Small intestine (tissue), 7 donors: ENCODE results near the gene CFHR4. TPM values are rescaled to one million over a fixed set of nuclear protein-coding genes. Genes with fewer than 3 reads are reported as not detected.
"Not testable (repeated sequence)": the region's sequence is repeated elsewhere in the genome, so short reads cannot be mapped to it uniquely, and the experiment has no call there.

ENCODE experiments used
- DNase-seq, 2 donors: peaks; one replicate each; pipeline versions ENCODE4 v3.0.0 to v3.0.0-alpha.2; 2013
- FAIRE-seq: peaks from 2 replicates; lab custom pipeline; 2012; peaks lifted over from hg19 to GRCh38; lab: Jason Lieb, UNC
- H3K27ac ChIP-seq, 3 donors: one replicate each; pipeline ENCODE4 v1.5.1; 2013; ENCODE audit warnings: low read length in 2 of 3, mild to moderate bottlenecking in 2 of 3, control low read depth in 1 of 3, inconsistent platforms in 1 of 3, low read depth in 1 of 3, moderate library complexity in 1 of 3
- H3K27me3 ChIP-seq, 3 donors: one replicate each; pipeline ENCODE4 v1.6.1; 2013; ENCODE audit warnings: low read length in 3 of 3, inconsistent platforms in 1 of 3; ENCODE audit not compliant: control insufficient read depth in 3 of 3, insufficient read depth in 3 of 3
- H3K36me3 ChIP-seq, 3 donors: one replicate each; pipeline ENCODE4 v1.6.1; 2013; ENCODE audit warnings: low read length in 3 of 3, inconsistent platforms in 1 of 3, low read depth in 1 of 3, mild to moderate bottlenecking in 1 of 3, moderate library complexity in 1 of 3; ENCODE audit not compliant: control insufficient read depth in 3 of 3, insufficient read depth in 2 of 3
- H3K4me1 ChIP-seq, 3 donors: one replicate each; pipeline ENCODE4 v1.6.1; 2013; ENCODE audit warnings: low read length in 2 of 3, inconsistent platforms in 1 of 3, low read depth in 1 of 3, mild to moderate bottlenecking in 1 of 3, moderate library complexity in 1 of 3; ENCODE audit not compliant: control insufficient read depth in 3 of 3, insufficient read depth in 2 of 3
- H3K4me3 ChIP-seq, 3 donors: one replicate each; pipeline ENCODE4 v1.5.1; 2013; ENCODE audit warnings: low read length in 3 of 3, control low read depth in 1 of 3, inconsistent platforms in 1 of 3, low read depth in 1 of 3, mild to moderate bottlenecking in 1 of 3, moderate library complexity in 1 of 3
- H3K9me3 ChIP-seq, 2 donors: one replicate each; pipeline ENCODE4 v1.6.1; 2013; ENCODE audit warnings: low read depth in 1 of 2, low read length in 1 of 2; ENCODE audit not compliant: control insufficient read depth in 2 of 2, insufficient read depth in 1 of 2
- WGBS, 3 donors: extraction: QIAGEN DNeasy Blood & Tissue Kit; methylation state at CpG; one replicate each; pipeline ENCODE4 v1.1.7; 2013; 5-methylcytosine and 5-hydroxymethylcytosine counted together
- polyA plus RNA-seq, 4 donors: library from polyadenylated mRNA; stranded (reverse) in 3 of 4; unstranded in 1 of 4; fragments of 200-250 nt in 3 of 4; fragments of 120-200 nt in 1 of 4; gene quantifications; one replicate each; pipeline versions ENCODE4 v1.2.1 to v1.2.3, GENCODE V29; 2013
- donor health status: healthy with polysubstance abuse.
- donor health status: control.
- donor health status: control.
- donor health status: Bipolar disorder and iron deficiency.
- donor health status: healthy.

Gene CFHR4
- polyA plus RNA-seq, 4 donors: not detected

- no peak overlapping the region for H3K27ac ChIP-seq
- H3K4me1 ChIP-seq: no peaks in the 10 kb centered on the region
- no peaks in the 10 kb centered on the region for H3K9me3 ChIP-seq
- 97% methylated on average over 2 of the region's 2 CpGs for WGBS, 3 donors
- H3K4me3 ChIP-seq: no peak overlapping the region
- no peaks in the 10 kb centered on the region for H3K27me3 ChIP-seq
- DNase-seq (no peak), FAIRE-seq (no peak)
- no peaks in the 10 kb centered on the region for H3K36me3 ChIP-seq
These were observed 22.4 kb downstream of the CFHR4 start for GRCh38 chr1:196910215-196910614.

- not testable (repeated sequence) for FAIRE-seq
These were observed 24.4 kb downstream of the CFHR4 start for GRCh38 chr1:196912283-196912682.

GRCh38 chr1:196926839-196927238, 39.0 kb downstream of the CFHR4 start:
- H3K27ac ChIP-seq, H3K27me3 ChIP-seq, H3K4me1 ChIP-seq, H3K36me3 ChIP-seq, H3K4me3 ChIP-seq, DNase-seq, H3K9me3 ChIP-seq, FAIRE-seq: not testable (repeated sequence)
- WGBS, 3 donors: 59 to 84% (median 69%) methylated on average over 1 of the region's 1 CpG

More at GRCh38 chr1:196912283-196912682, 24.4 kb downstream of the CFHR4 start:
- DNase-seq, H3K36me3 ChIP-seq, H3K4me1 ChIP-seq, H3K27ac ChIP-seq, H3K27me3 ChIP-seq, H3K4me3 ChIP-seq, H3K9me3 ChIP-seq: not testable (repeated sequence)
- 44 to 64% (median 47%) methylated on average over 5 of the region's 5 CpGs for WGBS, 3 donors

DNA sequence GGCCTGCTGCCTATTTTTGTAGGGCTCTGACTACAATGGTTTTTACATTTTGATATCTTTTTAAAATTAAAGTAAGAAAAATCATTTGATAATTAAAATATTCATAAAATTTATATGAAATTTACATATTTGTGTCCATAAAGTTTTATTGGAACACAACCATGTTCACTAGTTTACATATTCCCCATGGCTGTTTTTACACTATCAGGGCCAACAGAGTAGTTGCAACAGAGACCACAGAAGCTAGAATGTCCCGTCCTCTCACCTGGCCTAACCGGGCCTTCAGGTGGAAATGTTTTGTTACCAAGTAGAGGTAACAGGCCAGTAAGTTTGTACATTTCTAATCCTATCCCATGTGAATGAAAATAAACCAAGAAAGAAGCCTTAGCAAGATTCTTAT, 45.0 kb downstream of the CFHR4 start:
- H3K27me3 ChIP-seq, H3K36me3 ChIP-seq, H3K27ac ChIP-seq, H3K4me3 ChIP-seq, DNase-seq, H3K9me3 ChIP-seq, H3K4me1 ChIP-seq, FAIRE-seq: not testable (repeated sequence)
- 91 to 94% (median 91%) methylated on average over 2 of the region's 2 CpGs for WGBS, 3 donors

GRCh38 chr1:196933531-196934189, 45.8 kb downstream of the CFHR4 start:
- H3K9me3 ChIP-seq: peaks cover 0 to 3% of the 10 kb centered on the region in 2 donors
- 90 to 92% (median 91%) methylated on average over 31 to 32 of the region's 32 CpGs for WGBS, 3 donors
- no peak overlapping the region for H3K4me3 ChIP-seq
- DNase-seq (no peak), FAIRE-seq (no peak)
- H3K36me3 ChIP-seq: no peaks in the 10 kb centered on the region
- H3K27ac ChIP-seq: no peak overlapping the region
- H3K4me1 ChIP-seq: no peaks in the 10 kb centered on the region
- H3K27me3 ChIP-seq: no peaks in the 10 kb centered on the region

DNA sequence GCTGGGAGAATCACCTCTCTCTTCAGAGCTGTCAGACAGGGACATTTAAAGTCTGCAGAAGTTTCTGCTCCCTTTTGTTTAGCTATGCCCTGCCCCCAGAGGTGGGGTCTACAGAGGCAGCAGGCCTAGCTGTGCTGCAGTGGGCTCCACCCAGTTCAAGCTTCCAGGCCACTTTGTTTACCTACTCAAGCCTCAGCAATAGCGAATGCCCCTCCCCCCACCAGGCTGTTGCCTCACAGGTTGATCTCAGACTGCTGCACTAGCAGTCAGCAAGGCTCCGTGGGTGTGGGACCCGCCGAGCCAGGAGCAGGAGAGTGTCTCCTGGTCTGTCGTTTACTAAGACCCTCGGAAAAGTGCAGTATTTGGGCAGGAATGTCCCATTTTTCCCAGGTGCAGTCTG, 53.6 kb downstream of the CFHR4 start:
- not testable (repeated sequence) for H3K4me1 ChIP-seq, DNase-seq, H3K36me3 ChIP-seq, H3K27me3 ChIP-seq, FAIRE-seq, H3K4me3 ChIP-seq, H3K9me3 ChIP-seq, H3K27ac ChIP-seq
- WGBS, 3 donors: 64 to 68% (median 65%) methylated on average over 6 of the region's 6 CpGs

DNA sequence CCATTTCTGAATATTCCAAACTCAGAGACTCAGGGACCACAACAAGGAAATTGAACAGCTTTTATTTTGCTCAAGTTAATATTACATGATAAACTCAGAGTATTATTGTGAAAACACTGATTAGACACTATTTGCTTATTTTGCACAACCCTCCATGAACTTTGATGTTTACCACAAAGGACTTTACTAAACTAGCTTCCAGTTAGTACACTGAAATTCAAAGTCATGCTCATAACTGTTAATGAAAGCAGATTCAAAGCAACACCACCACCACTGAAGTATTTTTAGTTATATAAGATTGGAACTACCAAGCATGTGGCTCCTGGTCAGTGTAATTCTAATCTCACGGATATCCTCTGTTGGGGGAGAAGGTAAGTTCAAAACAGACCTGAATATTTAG, 55.7 kb downstream of the CFHR4 start, which contains the start of gene CFHR2:
CFHR2 (plus strand) TSS at position 171 of the 400 bp plus-strand sequence; CDS start at position 314, 143 bp downstream.
- H3K4me1 ChIP-seq, H3K27me3 ChIP-seq, H3K36me3 ChIP-seq, H3K9me3 ChIP-seq, DNase-seq, H3K27ac ChIP-seq, H3K4me3 ChIP-seq: not testable (repeated sequence)
- FAIRE-seq: peak; percentile 59
- WGBS, 3 donors: no CpG with 5 or more reads among the region's 1 CpG

DNA sequence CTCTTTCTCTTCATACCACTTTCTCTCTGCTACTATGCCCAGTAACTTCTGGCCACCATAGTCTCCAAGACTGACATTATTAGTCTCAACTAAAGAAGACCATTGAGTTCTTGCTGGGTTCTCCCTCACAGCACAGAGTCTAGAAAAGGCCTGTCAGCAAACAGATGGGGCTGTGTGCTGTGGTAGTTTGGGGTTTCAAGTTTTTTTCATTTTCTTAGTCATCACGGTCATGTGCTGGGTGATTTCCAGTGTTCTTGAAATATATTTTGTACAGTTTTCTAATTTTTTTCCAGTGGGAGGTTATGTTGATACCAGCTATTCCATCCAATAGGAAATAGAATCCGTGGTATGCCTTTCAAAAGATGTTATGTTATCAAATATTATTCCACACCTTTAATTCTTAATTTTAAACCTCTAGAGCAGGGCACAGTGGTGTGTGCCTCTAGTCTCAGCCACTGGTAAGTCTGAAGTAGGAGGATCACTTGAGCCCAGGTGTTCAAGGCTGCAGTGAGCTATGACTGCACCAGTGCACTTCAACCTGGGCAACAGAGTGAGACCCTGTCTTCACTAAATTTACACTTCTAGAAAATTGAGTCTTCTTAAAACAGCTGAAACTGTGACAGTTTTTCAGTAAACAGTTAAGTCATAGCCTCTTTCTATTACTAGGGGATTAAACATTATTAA, 64.0 kb downstream of the CFHR4 start:
- H3K27ac ChIP-seq: no peak overlapping the region
- no peaks in the 10 kb centered on the region for H3K36me3 ChIP-seq
- H3K9me3 ChIP-seq: no peaks in the 10 kb centered on the region
- H3K4me1 ChIP-seq: no peaks in the 10 kb centered on the region
- no peak overlapping the region for H3K4me3 ChIP-seq
- H3K27me3 ChIP-seq: no peaks in the 10 kb centered on the region
- DNase-seq: no peak
- no peak for FAIRE-seq
- 61 to 79% (median 76%) methylated on average over 2 of the region's 2 CpGs for WGBS, 3 donors
